Stimulated activated CD8-positive, alpha-beta memory T cell treated with anti-CD3 and anti-CD28 coated beads, Interleukin-15, amount 100 ng/mL, for 24 hours (primary cell): ENCODE results near the gene MRAS.
"Not testable (repeated sequence)": the region's sequence is repeated elsewhere in the genome, so short reads cannot be mapped to it uniquely, and the experiment has no call there.

Source experiments
- DNase-seq: peaks from one replicate; pipeline ENCODE4 v3.0.0-alpha.2; 2020; ENCODE audit warnings: low read depth

Gene MRAS

DNA sequence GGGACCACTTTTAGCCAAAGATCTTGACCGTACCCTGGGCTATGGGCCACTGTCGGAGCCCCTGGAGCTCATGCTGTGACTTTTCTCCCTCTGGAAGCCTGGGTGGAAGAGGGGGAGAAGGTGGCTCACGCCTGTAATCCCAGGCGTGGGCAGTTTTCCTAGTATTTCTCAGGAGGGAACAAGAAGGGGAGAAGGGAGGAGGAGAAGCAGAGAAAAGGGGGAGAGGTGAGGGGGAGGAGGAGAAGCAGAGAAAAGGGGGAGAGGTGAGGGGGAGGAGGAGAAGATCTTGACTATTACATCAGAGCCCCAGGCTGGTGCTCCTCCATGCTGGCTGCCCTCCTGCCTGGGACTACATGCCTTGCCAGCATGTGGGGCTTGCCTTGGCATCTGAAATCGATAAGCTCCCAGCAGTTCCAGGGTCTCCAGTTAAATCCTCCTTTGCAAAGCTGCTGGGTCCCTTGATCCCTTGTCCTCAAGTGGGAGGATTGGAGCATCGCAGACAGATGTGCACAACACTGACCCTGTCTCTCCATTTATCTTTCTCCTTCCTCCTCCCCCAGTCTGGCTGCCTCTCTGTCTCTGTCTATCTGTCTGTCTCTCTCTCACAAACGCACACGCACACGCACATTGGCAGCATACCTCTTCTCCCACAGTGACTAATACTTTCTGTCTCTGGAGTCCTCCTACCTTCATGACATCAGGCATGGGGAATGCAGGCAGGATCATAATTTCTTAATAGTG lies 41.6 kb downstream of the MRAS start:
- DNase-seq: no peak

DNA sequence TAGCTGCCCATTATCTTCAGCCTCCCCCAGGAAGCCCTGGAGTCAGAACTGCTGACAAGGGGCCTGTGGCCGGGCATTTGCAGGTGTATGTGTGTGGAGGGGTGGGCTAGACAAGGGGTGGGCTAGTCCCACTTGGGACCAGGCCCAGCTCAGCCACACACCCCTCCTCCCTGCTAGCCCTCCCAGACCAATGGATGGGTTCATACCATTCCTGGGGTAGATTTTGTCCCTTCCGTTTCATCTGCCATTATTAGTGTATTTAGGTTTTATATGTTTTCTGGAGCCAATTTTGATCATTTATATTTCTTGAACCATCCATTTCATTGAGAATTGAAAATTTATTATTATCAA lies 42.2 kb downstream of the MRAS start:
- no peak for DNase-seq

DNA sequence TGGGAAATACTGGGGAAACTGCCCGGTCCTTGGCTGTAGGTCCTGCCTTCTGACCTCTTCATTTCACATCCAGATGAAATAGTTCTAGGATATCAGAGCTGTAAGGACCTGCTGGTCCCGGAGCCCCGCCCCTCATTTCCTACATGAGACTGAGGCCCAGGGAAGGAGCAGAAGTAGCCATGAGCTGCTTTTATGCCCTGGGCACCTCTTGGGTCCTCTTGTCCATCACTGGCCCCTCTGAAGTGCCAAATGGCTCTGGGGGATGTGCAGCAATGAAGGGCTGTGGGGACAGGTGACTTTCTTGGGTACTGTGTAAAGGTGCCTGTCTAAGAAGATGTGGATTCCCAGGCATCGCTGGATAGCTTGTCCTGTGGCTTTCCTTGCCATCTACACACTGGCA lies 45.8 kb downstream of the MRAS start:
- no peak for DNase-seq

DNA sequence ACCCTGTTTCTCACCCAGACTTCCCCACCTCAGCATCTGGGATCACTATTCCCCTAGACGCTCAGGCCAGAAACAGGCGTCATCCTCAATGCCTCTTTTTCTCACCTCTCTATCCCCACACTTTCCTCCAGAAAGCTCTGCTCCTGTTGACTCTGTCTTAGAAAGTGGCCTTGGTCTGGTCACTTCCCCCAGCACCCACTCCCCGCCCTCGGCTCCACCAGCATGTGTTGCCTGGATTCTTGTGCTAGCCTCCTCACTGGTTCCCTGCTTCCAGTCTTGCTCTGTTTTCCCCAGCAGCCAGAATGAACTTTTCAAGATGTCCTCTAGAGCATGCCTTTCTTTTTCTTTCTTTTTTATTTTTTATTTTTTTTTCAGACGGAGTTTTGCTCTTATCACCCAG lies 46.3 kb downstream of the MRAS start:
- no peak for DNase-seq

DNA sequence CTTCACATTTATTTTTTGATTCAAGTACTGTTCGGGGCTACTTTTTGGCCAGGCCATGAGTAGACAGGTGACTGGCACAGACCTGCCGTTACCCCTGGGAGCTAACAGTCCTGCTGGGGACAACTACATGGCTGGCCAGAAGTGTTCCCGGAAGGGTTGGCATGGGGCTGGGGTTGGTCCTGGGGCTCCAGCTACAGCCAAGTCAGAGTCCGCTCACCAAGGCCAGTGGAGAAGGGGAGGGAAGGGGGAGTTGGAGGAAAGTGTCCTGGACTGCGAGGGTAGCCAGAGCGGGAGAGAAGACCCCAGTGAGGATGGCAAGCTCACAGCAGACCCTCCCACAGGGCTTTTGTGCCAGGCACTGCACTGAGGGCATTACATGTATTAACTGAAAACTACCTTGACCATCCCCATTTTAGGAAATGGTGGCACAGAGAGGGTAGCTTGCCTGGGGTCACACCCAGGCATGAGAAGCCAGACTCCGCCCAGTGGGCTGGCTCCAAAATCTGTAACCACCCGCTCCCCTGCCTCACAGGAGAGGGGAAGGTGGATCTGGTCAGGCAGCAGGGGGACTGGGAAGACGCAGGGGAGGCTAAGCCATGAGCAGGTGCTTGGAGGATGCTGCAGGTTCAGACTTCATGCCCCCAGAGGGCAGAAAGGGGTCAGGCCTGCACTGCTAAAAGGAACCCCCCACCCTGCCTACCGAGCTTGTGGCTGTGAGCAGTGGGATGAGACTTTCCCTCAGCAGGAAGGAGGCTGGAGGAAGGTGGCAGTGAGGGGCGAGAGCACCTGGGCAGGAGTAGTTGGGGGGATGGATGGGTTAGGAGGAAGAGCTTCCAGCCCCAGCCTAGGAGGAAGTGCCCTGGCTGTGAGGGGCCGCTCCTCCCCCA lies 47.7 kb downstream of the MRAS start:
- no peak for DNase-seq

DNA sequence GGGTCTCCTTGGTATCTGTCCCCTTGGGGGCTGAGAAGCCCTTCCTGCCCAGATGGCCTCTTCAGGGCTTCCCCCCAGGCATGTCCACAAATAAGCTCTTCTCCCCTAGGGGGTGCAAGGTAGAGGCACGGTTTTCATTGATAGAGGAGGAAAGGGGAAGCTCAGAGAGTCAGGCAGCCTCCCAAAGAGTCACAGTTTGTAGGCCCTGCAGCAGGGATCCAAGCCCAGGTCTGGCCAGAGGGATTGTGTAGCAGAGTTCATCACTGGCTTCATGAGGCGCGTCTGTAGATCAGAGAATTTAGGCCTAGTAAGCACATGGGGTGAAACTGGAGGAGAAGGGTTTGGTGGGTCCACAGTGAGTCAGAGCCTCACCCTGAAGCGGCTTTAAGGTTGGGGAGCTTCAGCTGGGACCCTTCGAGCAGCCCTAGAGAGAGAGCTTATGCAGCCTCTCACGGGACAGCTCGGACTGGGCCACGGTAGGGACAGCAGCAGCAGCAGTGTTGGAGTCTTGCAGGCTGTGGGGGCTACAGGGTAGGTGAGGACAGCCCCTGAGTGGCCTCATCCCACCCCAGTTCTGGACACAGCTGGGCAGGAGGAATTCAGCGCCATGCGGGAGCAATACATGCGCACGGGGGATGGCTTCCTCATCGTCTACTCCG lies 48.5 kb downstream of the MRAS start:
- no peak for DNase-seq

DNA sequence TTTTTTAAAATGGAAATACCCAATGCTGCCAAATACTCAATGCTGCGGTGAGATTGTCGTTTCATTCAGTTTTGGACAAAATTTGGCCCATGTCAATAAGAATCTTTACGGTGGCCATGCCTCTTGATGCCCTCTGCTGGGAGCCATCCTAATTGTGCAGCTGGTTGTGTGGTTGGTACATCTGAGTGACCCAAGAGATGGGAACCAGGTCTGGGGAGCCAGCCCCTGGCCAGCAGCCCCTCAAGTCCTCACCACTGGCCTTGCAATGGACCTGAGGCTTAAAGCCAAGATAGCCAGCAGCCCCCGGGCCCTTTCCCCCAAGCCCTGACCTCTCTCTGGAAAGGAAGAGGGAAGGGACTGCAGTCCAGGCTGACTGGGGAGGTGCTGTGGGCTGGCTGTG lies 49.6 kb downstream of the MRAS start:
- no peak for DNase-seq

DNA sequence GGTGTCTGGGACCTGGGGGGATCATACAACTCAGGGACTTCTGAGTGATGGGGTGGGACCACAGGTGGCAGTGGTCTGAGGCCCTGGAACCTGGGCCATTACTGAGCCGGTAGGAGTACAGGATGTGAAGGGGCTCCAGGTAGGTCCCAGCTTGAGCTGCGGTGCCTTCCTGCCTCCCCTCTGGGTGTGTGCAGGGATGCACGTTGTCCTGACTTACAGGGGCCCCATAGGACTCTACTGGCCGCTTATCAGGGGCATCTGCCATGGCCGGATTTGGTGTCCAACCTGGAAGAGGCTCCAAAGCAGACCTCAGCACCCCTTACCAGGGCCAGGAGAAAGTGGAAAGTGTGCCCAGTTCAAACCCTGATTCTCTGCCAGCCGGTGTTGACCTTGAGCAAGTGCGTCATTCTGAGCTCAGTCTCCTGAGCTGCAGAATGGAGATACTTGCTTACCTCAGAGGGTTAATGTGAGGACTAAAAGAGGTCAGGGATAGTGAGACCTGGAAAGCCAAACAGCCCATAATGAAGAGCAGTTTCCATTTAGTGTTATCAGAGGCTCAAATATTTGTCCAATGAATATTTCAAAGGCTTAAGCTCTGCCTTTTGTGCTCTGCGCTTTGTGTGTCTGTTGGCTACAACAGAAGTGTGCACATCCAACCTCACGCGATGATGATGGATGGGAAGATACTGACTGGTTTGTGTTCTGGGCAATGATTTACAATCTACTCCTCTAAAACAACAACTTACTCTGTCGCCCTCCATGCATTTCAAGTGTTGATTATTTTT lies 50.6 kb downstream of the MRAS start:
- no peak for DNase-seq

DNA sequence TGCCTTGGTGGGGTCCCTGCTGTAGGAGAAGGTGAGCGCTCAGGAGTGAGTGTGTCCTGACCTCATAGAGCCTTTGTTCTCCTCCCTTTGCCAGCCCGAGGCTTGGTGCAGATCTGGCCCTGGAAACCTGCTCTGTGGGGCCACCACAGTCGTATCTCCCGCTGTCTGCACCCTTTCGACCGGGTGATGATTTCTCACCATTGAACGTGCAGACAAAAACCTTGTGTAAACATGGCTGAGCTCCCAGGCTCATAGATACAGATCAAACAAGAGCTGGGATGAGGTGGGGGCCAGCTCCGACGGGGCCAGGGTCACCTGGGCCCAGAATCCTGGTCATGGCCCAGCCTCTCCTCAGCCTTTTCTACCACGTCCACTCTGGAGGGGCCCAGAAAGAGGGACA lies 51.4 kb downstream of the MRAS start:
- DNase-seq: no peak

DNA sequence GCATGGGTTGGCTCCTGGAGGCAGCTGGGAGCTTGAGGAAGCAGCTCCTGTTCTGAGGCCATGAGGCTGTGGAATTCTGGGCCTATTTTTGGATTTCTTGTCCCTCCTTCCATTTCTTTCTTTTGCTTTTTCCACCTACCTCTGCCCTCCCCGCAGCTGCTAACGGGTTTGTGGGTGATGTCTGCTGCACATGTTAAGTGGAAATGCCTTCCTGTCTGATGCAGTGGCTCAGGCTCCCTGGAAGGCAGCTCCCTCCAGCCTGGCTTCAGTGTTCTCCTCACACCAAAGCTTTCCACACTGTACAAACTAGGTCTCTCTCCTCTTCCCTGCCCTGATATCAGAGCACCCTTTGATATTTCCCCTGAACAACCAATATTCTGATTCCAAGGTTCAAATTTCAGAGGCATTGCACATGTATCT lies 52.3 kb downstream of the MRAS start:
- no peak for DNase-seq

DNA sequence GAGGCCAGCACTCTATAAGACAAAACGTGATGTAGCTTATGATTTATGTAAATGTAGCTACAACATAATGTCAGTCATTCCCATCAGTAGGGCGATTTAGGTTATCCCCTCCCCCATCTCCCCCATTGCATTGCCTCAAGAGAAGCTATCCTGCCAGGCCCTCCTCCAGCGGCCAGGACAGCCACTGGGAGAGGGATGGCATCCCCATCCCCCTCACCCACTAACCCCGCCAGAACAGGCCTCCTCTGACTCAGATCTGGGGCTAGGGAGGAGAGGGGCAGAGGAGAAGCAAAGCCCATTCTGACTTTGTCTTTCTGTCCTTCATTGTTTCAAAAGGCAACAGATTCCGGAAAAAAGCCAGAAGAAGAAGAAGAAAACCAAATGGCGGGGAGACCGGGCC lies 53.5 kb downstream of the MRAS start:
- no peak for DNase-seq

DNA sequence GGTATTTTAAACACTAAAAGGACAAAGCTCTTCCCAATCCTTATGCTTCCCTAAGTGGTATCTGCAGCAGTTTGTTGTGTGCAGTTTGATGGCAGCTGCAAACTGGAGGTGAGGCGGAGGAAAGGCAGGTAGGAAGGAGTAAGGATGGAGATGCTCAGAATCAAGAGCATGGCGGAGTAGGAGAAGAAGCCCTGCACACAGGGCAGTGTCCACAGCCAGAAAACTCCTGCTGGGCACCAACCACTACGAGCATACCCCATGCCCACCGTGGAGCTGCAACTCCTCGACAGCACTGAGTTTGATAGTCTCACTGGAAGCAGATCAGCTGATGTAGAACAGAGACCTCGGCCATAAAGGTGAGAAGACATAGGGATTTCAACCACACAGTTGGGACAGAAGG lies 55.7 kb downstream of the MRAS start:
- no peak for DNase-seq

DNA sequence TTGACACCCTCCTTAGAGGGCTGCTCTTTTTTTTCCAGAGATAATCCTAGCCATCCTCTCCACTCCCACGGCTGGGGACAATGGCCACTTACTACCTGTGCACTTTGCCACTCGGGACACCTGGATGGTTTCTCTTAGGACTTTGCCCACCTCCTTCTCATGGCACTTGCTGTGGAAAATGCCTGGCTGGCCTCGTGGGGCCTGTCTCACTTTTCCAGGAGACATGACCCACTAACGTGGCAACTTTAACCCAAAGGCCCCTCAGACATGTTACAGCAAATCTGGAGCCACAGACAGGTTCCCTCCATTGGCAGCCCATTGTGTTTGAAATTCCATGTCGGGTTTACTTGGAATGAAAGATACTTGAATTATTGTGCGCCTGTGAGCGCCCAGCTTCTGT lies 56.6 kb downstream of the MRAS start:
- DNase-seq: no peak

DNA sequence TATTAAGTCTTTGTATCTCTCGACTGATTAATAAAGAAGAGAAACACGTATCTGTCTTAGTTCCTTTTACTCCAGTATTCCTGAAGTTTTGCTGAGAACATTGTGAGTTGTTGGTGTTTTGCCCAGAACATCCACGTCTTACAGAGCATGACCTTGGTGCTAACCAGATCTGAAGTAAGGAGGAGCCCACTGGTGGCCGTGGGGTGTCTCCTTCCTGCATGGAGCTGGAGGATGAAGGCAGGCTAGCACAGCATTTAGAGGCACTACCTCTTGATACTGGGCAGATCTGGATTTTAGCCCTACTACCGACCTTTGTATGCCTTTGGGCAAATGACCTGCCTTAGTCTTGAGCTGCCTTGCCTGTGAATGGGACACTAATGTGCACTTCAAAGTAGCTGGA lies 57.1 kb downstream of the MRAS start:
- no peak for DNase-seq

DNA sequence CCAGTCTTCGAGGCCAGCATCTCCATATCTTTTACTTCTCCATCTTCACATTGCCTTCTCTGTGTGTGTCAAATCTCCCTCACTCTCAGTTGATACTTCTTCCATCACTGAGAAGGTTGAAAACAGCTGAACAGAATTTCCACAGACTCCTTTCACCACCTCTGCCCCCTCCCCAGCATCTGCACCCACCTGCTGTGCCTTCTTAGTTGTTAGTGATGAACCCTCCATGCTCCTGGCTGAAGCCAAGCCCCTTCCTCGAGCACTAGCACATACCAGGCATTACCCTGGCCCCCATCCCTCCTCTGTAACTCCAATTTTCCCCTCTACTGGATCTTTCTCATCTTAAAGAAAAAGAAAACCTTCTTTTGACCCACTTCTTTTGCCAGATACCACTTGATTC lies 58.2 kb downstream of the MRAS start:
- no peak for DNase-seq

DNA sequence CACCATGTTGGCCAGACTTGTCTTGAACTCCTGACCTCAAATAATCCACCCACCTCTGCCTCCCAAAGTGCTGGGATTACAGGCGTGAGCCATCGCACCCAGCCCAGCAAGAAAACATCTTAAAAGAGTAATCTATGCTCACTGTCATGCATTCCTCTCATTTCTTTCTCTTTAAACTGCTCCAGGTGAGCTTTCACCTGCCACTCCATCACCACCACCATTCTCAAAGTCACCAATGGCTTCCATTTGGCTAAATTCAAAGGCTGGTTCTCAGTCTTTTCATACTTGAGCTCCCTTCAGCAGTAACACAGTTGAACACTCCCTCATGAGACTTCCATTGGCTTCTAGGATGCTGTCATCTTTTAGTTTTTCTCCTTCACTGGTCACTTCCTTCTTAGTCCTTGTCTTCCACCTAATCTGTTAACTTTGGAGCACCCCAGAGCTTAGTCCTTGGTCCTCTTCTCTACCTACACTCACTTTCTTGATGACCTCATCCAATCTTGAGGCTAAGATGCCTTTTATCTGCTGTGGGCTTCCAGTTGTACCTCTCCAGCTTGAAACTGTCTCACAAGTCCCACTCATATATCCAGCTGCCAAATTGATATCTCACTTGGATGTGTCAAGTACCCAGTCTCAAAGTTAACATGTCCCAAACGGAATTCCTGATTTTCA lies 59.0 kb downstream of the MRAS start:
- no peak for DNase-seq

DNA sequence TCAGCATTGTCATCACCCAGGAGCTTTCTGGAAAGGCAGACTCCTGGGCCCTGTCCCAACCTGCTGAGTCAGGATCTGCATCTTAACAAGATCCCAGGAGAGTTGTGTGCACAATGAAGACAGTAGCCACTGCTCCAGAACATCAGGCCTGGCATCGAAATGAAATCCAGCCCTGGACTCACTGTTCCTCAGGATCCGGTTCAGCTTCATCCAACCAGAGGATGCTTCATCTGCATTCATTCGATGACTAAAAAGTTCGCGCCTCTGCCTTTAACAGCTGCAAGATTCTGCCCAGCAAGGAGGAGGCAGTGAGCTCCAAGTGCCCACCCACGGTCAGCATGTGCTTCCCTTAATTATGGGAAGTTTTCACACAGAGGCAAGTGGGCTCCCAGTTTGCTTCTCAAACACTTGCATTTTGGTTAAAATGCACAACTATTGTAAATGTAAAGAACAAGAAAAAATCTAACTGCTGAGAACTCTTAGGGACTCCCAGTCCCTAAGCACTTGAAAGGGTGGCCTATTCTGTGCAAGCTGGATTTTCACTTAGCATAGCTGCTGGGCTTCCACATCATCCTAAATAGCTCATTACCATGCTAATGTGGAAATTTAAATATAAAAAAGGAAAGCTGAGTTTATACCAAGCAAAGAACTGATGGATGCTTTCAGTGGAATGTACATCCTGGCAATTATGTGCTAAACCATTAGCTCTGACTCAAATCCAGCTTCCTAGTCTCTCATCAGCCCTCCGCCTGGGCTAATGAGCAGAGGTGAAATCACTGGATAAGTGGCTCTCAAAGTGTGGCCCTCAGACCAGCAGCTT lies 60.6 kb downstream of the MRAS start:
- no peak for DNase-seq

DNA sequence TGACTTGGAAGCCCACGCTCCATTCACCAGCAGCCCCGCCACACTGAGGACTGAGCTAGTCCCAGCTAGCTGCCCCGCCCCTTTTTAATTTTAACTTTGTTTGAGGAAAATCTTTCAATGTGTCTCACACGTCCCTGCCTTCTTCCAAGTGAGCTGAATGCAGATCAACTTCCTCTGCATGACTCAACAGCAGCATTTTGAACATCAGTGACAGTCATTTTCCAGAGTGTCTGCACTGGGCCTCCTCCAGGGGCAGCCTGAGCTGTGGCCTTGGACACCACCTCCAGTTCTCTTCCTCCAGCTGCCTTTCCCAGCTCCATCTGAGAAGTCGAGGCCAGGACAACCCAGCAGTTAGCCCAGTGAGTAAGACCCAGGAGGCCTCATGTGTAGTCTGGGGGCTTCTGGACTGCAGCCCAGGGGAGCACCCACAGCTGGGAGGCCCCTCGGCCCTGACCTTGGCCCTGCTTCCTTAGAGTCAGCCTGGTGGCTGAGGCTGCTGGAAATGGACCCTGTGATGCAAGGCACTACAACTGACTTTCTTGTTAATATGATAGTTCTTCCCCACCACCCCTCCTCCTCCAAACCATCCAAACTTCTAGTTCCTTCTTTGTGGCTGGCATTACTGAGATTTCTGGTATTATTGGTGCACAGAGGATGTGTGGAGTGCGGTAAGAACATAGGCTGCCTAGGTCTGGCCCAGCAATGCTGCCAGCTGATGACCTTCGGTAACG lies 64.6 kb downstream of the MRAS start:
- no peak for DNase-seq

DNA sequence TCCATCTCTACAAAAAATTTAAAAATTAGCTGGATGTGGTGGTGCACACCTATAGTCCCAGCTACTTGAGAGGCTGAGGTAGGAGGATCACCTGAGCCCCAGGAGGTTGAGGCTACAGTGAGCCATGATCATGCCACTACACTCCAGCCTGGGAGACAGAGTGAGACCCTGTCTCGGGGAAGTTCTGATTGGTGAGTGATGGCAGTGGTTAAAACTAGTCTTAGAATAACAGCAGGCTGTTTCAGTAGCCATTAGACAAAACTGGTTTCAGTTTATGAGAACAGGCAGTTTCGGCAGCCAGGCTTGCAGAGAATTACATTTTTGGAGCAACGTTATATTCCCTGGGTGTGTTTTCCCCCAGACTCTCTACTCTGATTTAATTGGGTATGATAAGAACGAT lies 67.9 kb downstream of the MRAS start:
- DNase-seq: not testable (repeated sequence)

DNA sequence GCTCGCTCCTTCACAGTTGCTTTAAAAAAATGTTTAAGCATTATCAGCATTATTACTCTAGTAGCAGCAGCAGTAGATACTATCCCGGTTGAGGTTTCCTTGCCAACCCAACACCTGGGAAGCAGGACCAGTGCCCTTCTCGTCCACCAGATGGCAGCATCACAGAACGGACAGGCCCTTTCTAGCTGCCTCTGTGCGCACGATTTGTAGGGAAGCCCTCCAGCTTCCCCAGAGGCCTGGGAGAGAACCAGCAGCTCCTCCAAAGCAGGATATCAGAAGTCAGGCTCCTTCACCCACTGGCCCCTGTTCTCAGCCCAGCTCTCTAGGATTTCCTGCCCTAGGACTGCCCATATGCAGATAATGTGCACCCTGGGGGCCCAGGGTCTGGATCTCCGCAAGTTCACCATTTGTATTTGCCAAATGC lies 69.2 kb downstream of the MRAS start:
- peak; percentile 22 for DNase-seq
